GM12864 (cell line): ENCODE measurements around the gene STAU1.
"Not testable (repeated sequence)": the region's sequence is repeated elsewhere in the genome, so short reads cannot be mapped to it uniquely, and the experiment has no call there.

Experiments used
- DNase-seq: peaks from one replicate; pipeline ENCODE4 v3.0.0-alpha.2; 2011; ENCODE audit warnings: low read depth
- H3K4me3 ChIP-seq: 2 replicates; pipeline ENCODE4 v1.5.1; 2011; ENCODE audit warnings: mild to moderate bottlenecking, low read depth, low read length, control low read depth
- CTCF ChIP-seq: IDR thresholded peaks from 2 replicates; pipeline ENCODE4 v1.5.1; 2011; ENCODE audit warnings: low read depth, mild to moderate bottlenecking, moderate library complexity, low read length, control low read depth, inconsistent platforms; ENCODE audit errors: missing control alignments

STAU1 gene

GRCh38 chr20:49219091-49219923 is 31.2 kb upstream of the STAU1 start, which contains the start of gene DDX27:
TSS of gene DDX27 (plus strand) at chr20:49219416. CDS start at chr20:49219449, 33 bp downstream.
- H3K4me3 ChIP-seq = peak within 1 kb of the TSS; percentile 81
- TF ChIP-seq CTCF = no peak
- DNase-seq = peak; percentile 97

- H3K4me3 ChIP-seq, DNase-seq: not testable (repeated sequence)
Observed at GRCh38 chr20:49218739-49219090, 30.6 kb upstream of the STAU1 start.

- DNase-seq = peak; percentile 78
- H3K4me3 ChIP-seq = no peak overlapping the region
- peak; percentile 86 for TF ChIP-seq CTCF
Observed at GRCh38 chr20:49216991-49217578, 29.0 kb upstream of the STAU1 start.

GRCh38 chr20:49215232-49215631 is 27.1 kb upstream of the STAU1 start:
- DNase-seq = no peak
- no peak for TF ChIP-seq CTCF
- H3K4me3 ChIP-seq = no peak overlapping the region

- TF ChIP-seq CTCF = no peak
- no peak for DNase-seq
- no peak overlapping the region for H3K4me3 ChIP-seq
Observed at GRCh38 chr20:49214571-49214970, 26.4 kb upstream of the STAU1 start.

GRCh38 chr20:49210757-49211110 is 22.6 kb upstream of the STAU1 start:
- H3K4me3 ChIP-seq = no peak overlapping the region
- no peak for DNase-seq
- no peak for TF ChIP-seq CTCF

- no peak overlapping the region for H3K4me3 ChIP-seq
- TF ChIP-seq CTCF = no peak
- DNase-seq = no peak
Observed at GRCh38 chr20:49210101-49210756, 22.1 kb upstream of the STAU1 start.
